Measurements from ENCODE around the gene ENAH. TPM values are rescaled to one million over a fixed set of nuclear protein-coding genes. Genes with fewer than 3 reads are reported as not detected.
"Not testable (repeated sequence)": the region's sequence is repeated elsewhere in the genome, so short reads cannot be mapped to it uniquely, and the experiment has no call there.

ENAH gene
- total RNA-seq, 1 experiment from 2014 or later: 216 TPM

- Histone ChIP-seq H3K27me3 (replicated peaks) (no peaks in the 10 kb centered on the region), H3K27ac (no peak overlapping the region), H3K4me3 (no peak overlapping the region), H3K36me3 (no peaks in the 10 kb centered on the region), H3K4me1 (replicated peaks) (peaks cover 6% of the 10 kb centered on the region; the same call in 1 of the 2 replicates), H3K9me3 (replicated peaks) (no peaks in the 10 kb centered on the region)
- no peak for DNase-seq (ENCODE audit: low read depth in 1 of 2, low spot score in 2 of 2)
Observed at GRCh38 chr1:225481738-225482137, 171.2 kb downstream of the ENAH start.

- H3K9me3 ChIP-seq (replicated peaks): no peaks in the 10 kb centered on the region
- no peak for DNase-seq (ENCODE audit: low read depth in 1 of 2, low spot score in 2 of 2)
- H3K36me3 ChIP-seq: no peaks in the 10 kb centered on the region
- no peaks in the 10 kb centered on the region for H3K27me3 ChIP-seq (replicated peaks)
- H3K27ac ChIP-seq: no peak overlapping the region
- no peak overlapping the region for H3K4me3 ChIP-seq
- peaks cover 6% of the 10 kb centered on the region; the same call in 1 of the 2 replicates for H3K4me1 ChIP-seq (replicated peaks)
Observed at GRCh38 chr1:225480825-225481434, 172.0 kb downstream of the ENAH start.

GRCh38 chr1:225479996-225480720 is 172.8 kb downstream of the ENAH start:
- no peak overlapping the region for H3K4me3 ChIP-seq

GRCh38 chr1:225479341-225479740 is 173.6 kb downstream of the ENAH start:
- H3K4me3 ChIP-seq: no peak overlapping the region
- no peak for DNase-seq (ENCODE audit: low read depth in 1 of 2, low spot score in 2 of 2)
- H3K4me1 ChIP-seq (replicated peaks): peaks cover 14% of the 10 kb centered on the region
- no peak overlapping the region for H3K27ac ChIP-seq
- no peaks in the 10 kb centered on the region for H3K27me3 ChIP-seq (replicated peaks)
- no peaks in the 10 kb centered on the region for H3K9me3 ChIP-seq (replicated peaks)
- H3K36me3 ChIP-seq: no peaks in the 10 kb centered on the region

More at GRCh38 chr1:225479996-225480720, 172.8 kb downstream of the ENAH start:
- no peaks in the 10 kb centered on the region for H3K27me3 ChIP-seq (replicated peaks)
- no peaks in the 10 kb centered on the region for H3K9me3 ChIP-seq (replicated peaks)
- no peak for DNase-seq (ENCODE audit: low read depth in 1 of 2, low spot score in 2 of 2)
- H3K4me1 ChIP-seq (replicated peaks): peaks cover 8% of the 10 kb centered on the region
- no peaks in the 10 kb centered on the region for H3K36me3 ChIP-seq
- H3K27ac ChIP-seq: no peak overlapping the region

- Histone ChIP-seq H3K9me3 (replicated peaks) (no peaks in the 10 kb centered on the region), H3K4me1 (replicated peaks) (peaks cover 10% of the 10 kb centered on the region), H3K27me3 (replicated peaks) (no peaks in the 10 kb centered on the region), H3K36me3 (no peaks in the 10 kb centered on the region), H3K27ac (no peak overlapping the region), H3K4me3 (no peak overlapping the region)
- no peak for DNase-seq (ENCODE audit: low read depth in 1 of 2, low spot score in 2 of 2)
Observed at GRCh38 chr1:225477296-225477911, 175.5 kb downstream of the ENAH start.

GRCh38 chr1:225476538-225476988 is 176.4 kb downstream of the ENAH start:
- Histone ChIP-seq H3K9me3 (replicated peaks) (no peaks in the 10 kb centered on the region), H3K4me1 (replicated peaks) (peaks cover 7% of the 10 kb centered on the region), H3K36me3 (no peaks in the 10 kb centered on the region), H3K27ac (no peak overlapping the region), H3K4me3 (no peak overlapping the region), H3K27me3 (replicated peaks) (no peaks in the 10 kb centered on the region)
- no peak for DNase-seq (ENCODE audit: low read depth in 1 of 2, low spot score in 2 of 2)

GRCh38 chr1:225476100-225476511 is 176.8 kb downstream of the ENAH start:
- H3K4me1 ChIP-seq (replicated peaks): peaks cover 7% of the 10 kb centered on the region
- H3K4me3 ChIP-seq: no peak overlapping the region
- H3K36me3 ChIP-seq: no peaks in the 10 kb centered on the region
- no peak for DNase-seq (ENCODE audit: low read depth in 1 of 2, low spot score in 2 of 2)
- H3K27me3 ChIP-seq (replicated peaks): no peaks in the 10 kb centered on the region
- no peaks in the 10 kb centered on the region for H3K9me3 ChIP-seq (replicated peaks)
- no peak overlapping the region for H3K27ac ChIP-seq

- Histone ChIP-seq H3K27ac (no peak overlapping the region), H3K4me1 (replicated peaks) (peaks cover 7% of the 10 kb centered on the region), H3K36me3 (no peaks in the 10 kb centered on the region), H3K9me3 (replicated peaks) (no peaks in the 10 kb centered on the region), H3K4me3 (no peak overlapping the region), H3K27me3 (replicated peaks) (no peaks in the 10 kb centered on the region)
- DNase-seq (ENCODE audit: low read depth in 1 of 2, low spot score in 2 of 2): peak in 1 of 2 experiments; percentile 80
Observed at GRCh38 chr1:225474986-225475820, 177.7 kb downstream of the ENAH start.

GRCh38 chr1:225474439-225474985 is 178.4 kb downstream of the ENAH start:
- Histone ChIP-seq H3K4me1 (replicated peaks) (peaks cover 7% of the 10 kb centered on the region), H3K27ac (no peak overlapping the region), H3K27me3 (replicated peaks) (no peaks in the 10 kb centered on the region), H3K4me3 (no peak overlapping the region), H3K36me3 (no peaks in the 10 kb centered on the region), H3K9me3 (replicated peaks) (no peaks in the 10 kb centered on the region)
- DNase-seq (ENCODE audit: low read depth in 1 of 2, low spot score in 2 of 2): no peak

GRCh38 chr1:225473676-225474438 is 179.1 kb downstream of the ENAH start:
- H3K4me3 ChIP-seq; H3K36me3 ChIP-seq; H3K27ac ChIP-seq; H3K4me1 ChIP-seq (replicated peaks); H3K27me3 ChIP-seq (replicated peaks); DNase-seq (ENCODE audit: low read depth in 1 of 2, low spot score in 2 of 2); H3K9me3 ChIP-seq (replicated peaks): not testable (repeated sequence)

- not testable (repeated sequence) for H3K27me3 ChIP-seq (replicated peaks); H3K4me3 ChIP-seq; H3K4me1 ChIP-seq (replicated peaks); H3K9me3 ChIP-seq (replicated peaks); H3K36me3 ChIP-seq; H3K27ac ChIP-seq; DNase-seq (ENCODE audit: low read depth in 1 of 2, low spot score in 2 of 2)
Observed at GRCh38 chr1:225473266-225473665, 179.7 kb downstream of the ENAH start.

GRCh38 chr1:225471453-225472301 is 181.2 kb downstream of the ENAH start:
- peaks cover 17% of the 10 kb centered on the region for H3K4me1 ChIP-seq (replicated peaks)
- H3K27me3 ChIP-seq (replicated peaks): no peaks in the 10 kb centered on the region
- peak in 1 of 2 experiments; percentile 40 for DNase-seq (ENCODE audit: low read depth in 1 of 2, low spot score in 2 of 2)
- H3K36me3 ChIP-seq: no peaks in the 10 kb centered on the region
- no peak overlapping the region for H3K4me3 ChIP-seq
- H3K27ac ChIP-seq: no peak overlapping the region
- no peaks in the 10 kb centered on the region for H3K9me3 ChIP-seq (replicated peaks)

Measured in SJSA1 (cell line).